Measurements from ENCODE around the gene GARIN3. TPM values are rescaled to one million over a fixed set of nuclear protein-coding genes. Genes with fewer than 3 reads are reported as not detected.

Gene GARIN3
- total RNA-seq, 1 donor from 2014 or later = not detected

DNA sequence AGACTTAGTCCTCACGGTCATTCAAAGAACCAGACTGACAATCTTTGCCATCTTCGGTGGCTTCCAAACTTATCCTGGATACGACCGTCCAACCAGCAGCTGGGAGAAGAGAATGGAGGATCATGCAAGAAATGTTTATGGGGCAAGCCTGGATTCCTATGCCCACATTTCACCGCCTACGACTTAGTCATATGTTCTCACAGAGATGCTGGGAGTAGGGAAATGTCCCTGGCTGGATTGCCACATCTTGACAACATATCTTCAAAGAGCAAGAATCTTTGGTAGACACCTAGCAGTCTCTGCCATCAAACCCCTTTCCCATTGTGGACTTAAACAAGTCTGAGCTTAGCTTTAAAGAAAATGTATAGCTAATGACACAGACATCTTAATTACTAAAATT, 28.4 kb downstream of the GARIN3 start:
- DNase-seq (ENCODE audit: extremely low spot score in 2 of 2) = no peak
- TF ChIP-seq, protein P1, sequence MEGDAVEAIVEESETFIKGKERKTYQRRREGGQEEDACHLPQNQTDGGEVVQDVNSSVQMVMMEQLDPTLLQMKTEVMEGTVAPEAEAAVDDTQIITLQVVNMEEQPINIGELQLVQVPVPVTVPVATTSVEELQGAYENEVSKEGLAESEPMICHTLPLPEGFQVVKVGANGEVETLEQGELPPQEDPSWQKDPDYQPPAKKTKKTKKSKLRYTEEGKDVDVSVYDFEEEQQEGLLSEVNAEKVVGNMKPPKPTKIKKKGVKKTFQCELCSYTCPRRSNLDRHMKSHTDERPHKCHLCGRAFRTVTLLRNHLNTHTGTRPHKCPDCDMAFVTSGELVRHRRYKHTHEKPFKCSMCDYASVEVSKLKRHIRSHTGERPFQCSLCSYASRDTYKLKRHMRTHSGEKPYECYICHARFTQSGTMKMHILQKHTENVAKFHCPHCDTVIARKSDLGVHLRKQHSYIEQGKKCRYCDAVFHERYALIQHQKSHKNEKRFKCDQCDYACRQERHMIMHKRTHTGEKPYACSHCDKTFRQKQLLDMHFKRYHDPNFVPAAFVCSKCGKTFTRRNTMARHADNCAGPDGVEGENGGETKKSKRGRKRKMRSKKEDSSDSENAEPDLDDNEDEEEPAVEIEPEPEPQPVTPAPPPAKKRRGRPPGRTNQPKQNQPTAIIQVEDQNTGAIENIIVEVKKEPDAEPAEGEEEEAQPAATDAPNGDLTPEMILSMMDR (IDR thresholded peaks at IDR 0.05) = no peak
- TF ChIP-seq POLR2A (IDR thresholded peaks at IDR 0.05) (no peak), POLR2AphosphoS5 (IDR thresholded peaks at IDR 0.05; ENCODE audit: insufficient read depth in 1 of 2, low read depth in 1 of 2) (no peak)
- peaks cover 0 to 13% of the 10 kb centered on the region in 2 donors for H3K36me3 ChIP-seq
- H3K27me3 ChIP-seq = no peaks in the 10 kb centered on the region
- H3K4me1 ChIP-seq = peaks cover 11% of the 10 kb centered on the region
- intact Hi-C loops (cut with DNase I) = no loop called here
- H3K9me3 ChIP-seq = no peaks in the 10 kb centered on the region
- H3K27ac ChIP-seq = no peak overlapping the region
- no peak overlapping the region for H3K4me3 ChIP-seq

DNA sequence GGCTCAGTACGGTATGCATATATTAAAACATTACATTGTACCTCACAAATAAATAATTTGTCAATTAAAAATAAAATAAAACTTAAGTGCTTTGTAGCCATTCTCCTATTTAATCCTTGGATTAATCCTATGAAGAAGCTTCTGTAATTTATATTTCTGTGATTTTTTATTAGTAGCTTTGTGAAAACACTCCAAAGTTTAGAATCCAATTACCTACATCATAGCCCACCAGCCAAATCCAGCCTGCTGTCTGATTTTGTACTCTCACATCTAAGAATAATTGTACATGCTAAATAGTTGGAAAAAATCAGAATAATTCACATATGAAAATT, 33.8 kb downstream of the GARIN3 start:
- Histone ChIP-seq H3K4me3 (no peak overlapping the region), H3K4me1 (no peaks in the 10 kb centered on the region), H3K27me3 (no peaks in the 10 kb centered on the region), H3K9me3 (no peaks in the 10 kb centered on the region), H3K36me3 (no peaks in the 10 kb centered on the region), H3K27ac (no peak overlapping the region)
- no peak for DNase-seq (ENCODE audit: extremely low spot score in 2 of 2)
- intact Hi-C loops (cut with DNase I) = no loop called here
- TF ChIP-seq, protein P1 (IDR thresholded peaks at IDR 0.05) = no peak
- TF ChIP-seq POLR2AphosphoS5 (IDR thresholded peaks at IDR 0.05; ENCODE audit: insufficient read depth in 1 of 2, low read depth in 1 of 2) (no peak), POLR2A (IDR thresholded peaks at IDR 0.05) (no peak)

DNA sequence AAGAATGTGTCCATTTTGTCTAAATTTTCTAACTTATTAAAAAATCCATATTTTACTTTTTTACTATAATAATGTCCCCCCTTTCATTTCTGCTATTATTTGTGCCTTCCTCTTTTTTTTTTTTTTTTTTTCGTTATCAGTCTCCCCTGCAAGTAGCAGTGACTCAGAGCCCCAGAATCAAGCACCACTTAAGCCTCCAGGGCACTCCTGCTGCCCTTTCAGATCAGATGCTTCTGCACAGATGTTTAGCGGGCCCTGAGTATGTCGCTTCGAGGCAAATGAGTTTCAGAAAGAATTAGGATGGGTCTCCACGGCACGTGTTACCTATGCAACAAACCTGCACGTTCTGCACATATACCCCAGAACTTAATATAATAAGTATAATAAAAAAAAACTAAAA, 35.1 kb downstream of the GARIN3 start:
- Histone ChIP-seq H3K4me3 (no peak overlapping the region), H3K4me1 (no peaks in the 10 kb centered on the region), H3K36me3 (no peaks in the 10 kb centered on the region), H3K9me3 (no peaks in the 10 kb centered on the region), H3K27ac (no peak overlapping the region), H3K27me3 (no peaks in the 10 kb centered on the region)
- DNase-seq (ENCODE audit: extremely low spot score in 2 of 2) = no peak
- no peak for TF ChIP-seq POLR2AphosphoS5 (IDR thresholded peaks at IDR 0.05; ENCODE audit: insufficient read depth in 1 of 2, low read depth in 1 of 2)
- TF ChIP-seq, protein P1 (IDR thresholded peaks at IDR 0.05) = no peak
- TF ChIP-seq POLR2A (IDR thresholded peaks at IDR 0.05) = no peak
- intact Hi-C loops (cut with DNase I) = no loop called here

DNA sequence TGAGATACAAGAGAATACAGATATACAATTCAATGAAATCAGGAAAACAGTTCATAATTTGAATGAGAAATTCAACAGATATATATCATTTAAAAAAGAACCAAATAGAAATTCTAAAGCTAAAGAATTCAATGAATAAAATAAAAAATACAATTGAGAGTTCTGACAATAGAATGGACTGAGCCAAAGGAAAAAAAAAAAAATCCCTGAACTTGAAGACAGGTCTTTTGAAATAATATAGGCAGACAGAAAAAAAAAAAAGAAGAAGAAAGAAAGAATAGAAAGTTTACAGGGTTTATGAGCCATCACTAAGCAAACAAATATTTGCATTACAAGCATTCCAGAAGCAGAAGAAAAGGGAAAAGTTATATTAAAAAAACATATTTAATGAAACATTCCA, 44.4 kb downstream of the GARIN3 start:
- Histone ChIP-seq H3K4me3 (no peak overlapping the region), H3K27ac (no peak overlapping the region), H3K27me3 (no peaks in the 10 kb centered on the region), H3K36me3 (no peaks in the 10 kb centered on the region), H3K4me1 (no peaks in the 10 kb centered on the region), H3K9me3 (no peaks in the 10 kb centered on the region)
- TF ChIP-seq, protein P1 (IDR thresholded peaks at IDR 0.05) = no peak
- no peak for TF ChIP-seq POLR2AphosphoS5 (IDR thresholded peaks at IDR 0.05; ENCODE audit: insufficient read depth in 1 of 2, low read depth in 1 of 2)
- no peak for TF ChIP-seq POLR2A (IDR thresholded peaks at IDR 0.05)
- intact Hi-C loops (cut with DNase I) = no loop called here
- DNase-seq (ENCODE audit: extremely low spot score in 2 of 2) = no peak

DNA sequence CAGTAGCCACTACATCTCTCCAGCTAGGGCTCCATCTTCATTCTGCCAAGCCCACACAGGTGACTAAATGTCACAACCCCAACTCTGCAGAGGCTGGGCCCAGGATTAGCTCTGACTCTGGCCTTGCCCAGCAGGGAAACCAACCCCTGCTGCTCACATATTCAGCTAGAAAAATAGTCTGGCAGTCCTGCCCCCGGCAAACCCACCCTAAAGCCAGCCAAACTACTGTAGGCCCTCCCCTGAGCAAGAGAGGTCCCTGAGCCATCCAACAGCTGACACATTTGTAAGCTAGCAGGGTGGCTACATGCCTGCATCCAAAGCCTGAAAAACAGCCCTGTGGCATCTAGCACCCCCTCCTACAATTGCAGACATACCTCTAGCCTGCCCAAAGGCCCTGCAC, 46.0 kb downstream of the GARIN3 start:
- H3K4me3 ChIP-seq = no peak overlapping the region
- no peak for TF ChIP-seq POLR2AphosphoS5 (IDR thresholded peaks at IDR 0.05; ENCODE audit: insufficient read depth in 1 of 2, low read depth in 1 of 2)
- no peak for TF ChIP-seq POLR2A (IDR thresholded peaks at IDR 0.05)
- no peaks in the 10 kb centered on the region for H3K4me1 ChIP-seq
- no peaks in the 10 kb centered on the region for H3K27me3 ChIP-seq
- H3K9me3 ChIP-seq = no peaks in the 10 kb centered on the region
- DNase-seq (ENCODE audit: extremely low spot score in 2 of 2) = no peak
- intact Hi-C loops (cut with DNase I) = no loop called here
- H3K36me3 ChIP-seq = no peaks in the 10 kb centered on the region
- H3K27ac ChIP-seq = no peak overlapping the region
